ENCODE results near the gene TMEM8B. TPM values are rescaled to one million over a fixed set of nuclear protein-coding genes. Genes with fewer than 3 reads are reported as not detected.
A peak's percentile ranks its signal among the peaks of the same experiment; 100 is the strongest.

TMEM8B gene
- total and polyA plus RNA-seq, 4 donors: 6.8 to 31.2 (median 18.5) TPM

GRCh38 chr9:35792024-35792813 lies 36.8 kb upstream of the TMEM8B start:
- Histone ChIP-seq H3K27me3 (ENCODE audit: control insufficient read depth in 1 of 2, insufficient read depth in 2 of 2, low read length in 1 of 2) (no peaks in the 10 kb centered on the region), H3K36me3 (ENCODE audit: control insufficient read depth in 1 of 2, insufficient read depth in 2 of 2, low read length in 1 of 2) (no peaks in the 10 kb centered on the region), H3K4me3 (ENCODE audit: low read length in 2 of 2) (peak overlapping the region; percentile 11 to 32), H3K9me3 (ENCODE audit: control insufficient read depth, low read length) (no peaks in the 10 kb centered on the region), H3K4me1 (ENCODE audit: control insufficient read depth in 1 of 2, insufficient read depth in 2 of 2, low read length in 2 of 2) (no peaks in the 10 kb centered on the region), H3K27ac (ENCODE audit: low read depth in 1 of 2, low read length in 2 of 2) (no peak overlapping the region)
- 66 to 70% methylated on average over 34 of the region's 34 CpGs for WGBS, 2 donors
- intact Hi-C loops (cut with DNase I): loop anchor here (5.0 to 10.0 kb wide), 3 partner anchors 35 to 233 kb away; partner anchors contain the start of genes FAM221B (in 1 of the 2) and TMEM8B (in 1 of the 2)
- no peak for ATAC-seq (ENCODE audit: low FRiP score)
- peak in 1 of 2 donors; percentile 77 for DNase-seq

DNA sequence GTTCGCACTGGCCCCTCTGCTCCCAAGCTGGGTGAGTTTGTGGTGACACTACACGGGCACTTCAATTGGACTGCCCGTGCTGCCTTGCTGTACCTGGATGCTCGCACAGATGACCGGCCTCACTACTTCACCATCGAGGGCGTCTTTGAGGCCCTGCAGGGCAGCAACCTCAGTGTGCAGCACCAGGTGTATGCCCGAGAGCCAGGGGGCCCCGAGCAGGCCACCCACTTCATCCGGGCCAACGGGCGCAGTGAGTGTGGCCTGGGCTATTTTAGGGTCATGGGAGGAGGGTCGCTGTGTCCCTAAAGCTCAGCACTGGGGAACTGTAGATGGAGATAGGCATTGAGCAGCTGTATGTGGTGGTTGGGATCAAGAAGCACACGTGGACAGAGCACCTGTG lies 36.2 kb upstream of the TMEM8B start:
- H3K4me3 ChIP-seq (ENCODE audit: low read length in 2 of 2): no peak overlapping the region
- H3K4me1 ChIP-seq (ENCODE audit: control insufficient read depth in 1 of 2, insufficient read depth in 2 of 2, low read length in 2 of 2): no peaks in the 10 kb centered on the region
- DNase-seq (no peak), ATAC-seq (ENCODE audit: low FRiP score) (no peak)
- no peaks in the 10 kb centered on the region for H3K27me3 ChIP-seq (ENCODE audit: control insufficient read depth in 1 of 2, insufficient read depth in 2 of 2, low read length in 1 of 2)
- H3K9me3 ChIP-seq (ENCODE audit: control insufficient read depth, low read length): no peaks in the 10 kb centered on the region
- H3K27ac ChIP-seq (ENCODE audit: low read depth in 1 of 2, low read length in 2 of 2): no peak overlapping the region
- WGBS, 2 donors: 77 to 79% methylated on average over 14 of the region's 14 CpGs
- no peaks in the 10 kb centered on the region for H3K36me3 ChIP-seq (ENCODE audit: control insufficient read depth in 1 of 2, insufficient read depth in 2 of 2, low read length in 1 of 2)
- intact Hi-C loops (cut with DNase I): loop anchor here (5.0 to 10.0 kb wide), 3 partner anchors 34 to 232 kb away; partner anchors contain the start of genes FAM221B (in 1 of the 2) and TMEM8B (in 1 of the 2)

GRCh38 chr9:35793461-35793860 lies 35.6 kb upstream of the TMEM8B start:
- ATAC-seq (ENCODE audit: low FRiP score) (no peak), DNase-seq (no peak)
- Histone ChIP-seq H3K4me3 (ENCODE audit: low read length in 2 of 2) (no peak overlapping the region), H3K9me3 (ENCODE audit: control insufficient read depth, low read length) (no peaks in the 10 kb centered on the region), H3K27ac (ENCODE audit: low read depth in 1 of 2, low read length in 2 of 2) (no peak overlapping the region), H3K36me3 (ENCODE audit: control insufficient read depth in 1 of 2, insufficient read depth in 2 of 2, low read length in 1 of 2) (no peaks in the 10 kb centered on the region), H3K27me3 (ENCODE audit: control insufficient read depth in 1 of 2, insufficient read depth in 2 of 2, low read length in 1 of 2) (no peaks in the 10 kb centered on the region), H3K4me1 (ENCODE audit: control insufficient read depth in 1 of 2, insufficient read depth in 2 of 2, low read length in 2 of 2) (no peaks in the 10 kb centered on the region)
- WGBS, 2 donors: 14 to 29% methylated on average over 2 of the region's 2 CpGs
- intact Hi-C loops (cut with DNase I): loop anchor here (5.0 to 10.0 kb wide), 3 partner anchors 34 to 231 kb away; partner anchors contain the start of genes FAM221B (in 1 of the 2) and TMEM8B (in 1 of the 2)

DNA sequence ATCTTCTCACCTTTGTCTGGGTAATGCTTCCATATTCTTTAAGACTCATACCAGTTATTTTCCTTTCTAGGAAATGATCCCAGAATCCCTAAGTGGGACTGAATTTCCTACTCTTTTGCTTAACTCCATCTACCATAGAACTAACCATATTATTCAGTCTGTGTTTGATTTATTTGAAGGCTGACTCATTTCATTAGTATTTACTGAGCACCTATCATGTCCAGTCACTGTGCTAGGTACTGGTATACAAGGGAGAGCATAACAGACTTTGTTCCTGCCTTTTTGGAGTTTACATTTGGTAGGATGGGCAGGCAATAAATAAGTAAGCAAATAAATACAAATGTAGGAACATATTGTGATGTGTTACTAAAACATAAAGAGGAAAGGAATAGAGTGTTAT lies 33.3 kb upstream of the TMEM8B start:
- intact Hi-C loops (cut with DNase I): loop anchor here in 1 of 2 donors (10.0 kb wide), 1 partner anchor 229 kb away; no protein-coding TSS in a partner anchor
- no peaks in the 10 kb centered on the region for H3K9me3 ChIP-seq (ENCODE audit: control insufficient read depth, low read length)
- no peaks in the 10 kb centered on the region for H3K27me3 ChIP-seq (ENCODE audit: control insufficient read depth in 1 of 2, insufficient read depth in 2 of 2, low read length in 1 of 2)
- H3K27ac ChIP-seq (ENCODE audit: low read depth in 1 of 2, low read length in 2 of 2): no peak overlapping the region
- DNase-seq: no peak
- ATAC-seq (ENCODE audit: low FRiP score): no peak
- H3K4me1 ChIP-seq (ENCODE audit: control insufficient read depth in 1 of 2, insufficient read depth in 2 of 2, low read length in 2 of 2): no peaks in the 10 kb centered on the region
- peaks cover 0 to 6% of the 10 kb centered on the region in 2 donors for H3K36me3 ChIP-seq (ENCODE audit: control insufficient read depth in 1 of 2, insufficient read depth in 2 of 2, low read length in 1 of 2)
- no peak overlapping the region for H3K4me3 ChIP-seq (ENCODE audit: low read length in 2 of 2)

DNA sequence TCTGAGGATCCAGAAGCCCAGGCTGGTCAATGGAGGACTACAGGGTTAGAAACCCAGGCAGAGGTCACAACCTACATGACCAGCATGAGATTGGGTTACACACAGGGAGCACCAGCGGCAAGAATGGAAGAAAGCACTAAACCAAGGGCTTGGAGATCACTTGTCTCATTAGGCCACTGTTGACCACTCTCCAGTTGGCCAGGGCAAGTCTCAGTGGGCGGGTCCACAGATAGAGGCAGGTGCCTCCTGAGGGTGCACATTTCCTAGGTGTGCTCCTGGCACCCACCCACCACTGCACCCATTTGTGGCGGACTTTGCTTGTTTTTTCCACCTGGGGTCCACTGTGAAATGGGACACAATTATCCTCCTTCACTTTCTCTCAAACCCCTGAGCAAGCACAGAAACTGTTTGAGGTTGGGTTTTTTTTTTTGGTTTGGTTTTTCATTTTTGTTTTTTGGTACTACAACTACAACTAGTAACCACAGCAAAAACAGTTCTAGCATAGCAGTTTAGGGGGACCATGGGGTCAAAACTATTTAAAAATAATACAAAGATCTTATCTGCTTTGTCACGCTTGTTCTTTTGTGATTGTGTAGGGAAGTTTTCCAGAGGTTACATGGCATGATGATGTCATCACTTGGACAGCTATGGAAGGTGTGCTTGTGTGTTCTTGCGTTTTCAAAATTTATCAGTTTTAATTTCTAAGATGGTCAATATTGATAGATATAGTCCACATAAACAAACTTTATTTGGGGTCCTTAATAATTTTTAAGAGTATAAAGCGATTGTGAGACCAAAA lies 31.5 kb upstream of the TMEM8B start:
- no peaks in the 10 kb centered on the region for H3K9me3 ChIP-seq (ENCODE audit: control insufficient read depth, low read length)
- DNase-seq (no peak), ATAC-seq (ENCODE audit: low FRiP score) (no peak)
- no peaks in the 10 kb centered on the region for H3K27me3 ChIP-seq (ENCODE audit: control insufficient read depth in 1 of 2, insufficient read depth in 2 of 2, low read length in 1 of 2)
- no peak overlapping the region for H3K4me3 ChIP-seq (ENCODE audit: low read length in 2 of 2)
- no peak overlapping the region for H3K27ac ChIP-seq (ENCODE audit: low read depth in 1 of 2, low read length in 2 of 2)
- peaks cover 1 to 7% of the 10 kb centered on the region in 2 donors for H3K36me3 ChIP-seq (ENCODE audit: control insufficient read depth in 1 of 2, insufficient read depth in 2 of 2, low read length in 1 of 2)
- intact Hi-C loops (cut with DNase I): loop anchor here in 1 of 2 donors (10.0 kb wide), 1 partner anchor 227 kb away; no protein-coding TSS in a partner anchor
- 64 to 68% methylated on average over 6 of the region's 6 CpGs for WGBS, 2 donors
- no peaks in the 10 kb centered on the region for H3K4me1 ChIP-seq (ENCODE audit: control insufficient read depth in 1 of 2, insufficient read depth in 2 of 2, low read length in 2 of 2)

- no peak for DNase-seq
- Histone ChIP-seq H3K27ac (ENCODE audit: low read depth in 1 of 2, low read length in 2 of 2) (peak overlapping the region in 1 of 2 donors; percentile 30), H3K4me1 (ENCODE audit: control insufficient read depth in 1 of 2, insufficient read depth in 2 of 2, low read length in 2 of 2) (no peaks in the 10 kb centered on the region), H3K4me3 (ENCODE audit: low read length in 2 of 2) (no peak overlapping the region), H3K36me3 (ENCODE audit: control insufficient read depth in 1 of 2, insufficient read depth in 2 of 2, low read length in 1 of 2) (peaks cover 2 to 7% of the 10 kb centered on the region in 2 donors), H3K27me3 (ENCODE audit: control insufficient read depth in 1 of 2, insufficient read depth in 2 of 2, low read length in 1 of 2) (no peaks in the 10 kb centered on the region), H3K9me3 (ENCODE audit: control insufficient read depth, low read length) (no peaks in the 10 kb centered on the region)
- 86 to 90% methylated on average over 4 of the region's 4 CpGs for whole genome bisulfite sequencing, 2 donors
- ATAC-seq (ENCODE audit: low FRiP score): no peak
- intact Hi-C loops (cut with DNase I): loop anchor here in 1 of 2 donors (10.0 kb wide), 1 partner anchor 226 kb away; no protein-coding TSS in a partner anchor
Observed at GRCh38 chr9:35798658-35799374, 30.2 kb upstream of the TMEM8B start.

GRCh38 chr9:35800530-35800929 lies 28.5 kb upstream of the TMEM8B start:
- no peaks in the 10 kb centered on the region for H3K4me1 ChIP-seq (ENCODE audit: control insufficient read depth in 1 of 2, insufficient read depth in 2 of 2, low read length in 2 of 2)
- DNase-seq (no peak), ATAC-seq (ENCODE audit: low FRiP score) (no peak)
- no peak overlapping the region for H3K4me3 ChIP-seq (ENCODE audit: low read length in 2 of 2)
- intact Hi-C loops (cut with DNase I): no loop called here
- WGBS, 2 donors: 85 to 88% methylated on average over 7 of the region's 7 CpGs
- H3K27me3 ChIP-seq (ENCODE audit: control insufficient read depth in 1 of 2, insufficient read depth in 2 of 2, low read length in 1 of 2): no peaks in the 10 kb centered on the region
- H3K27ac ChIP-seq (ENCODE audit: low read depth in 1 of 2, low read length in 2 of 2): no peak overlapping the region
- peaks cover 2 to 7% of the 10 kb centered on the region in 2 donors for H3K36me3 ChIP-seq (ENCODE audit: control insufficient read depth in 1 of 2, insufficient read depth in 2 of 2, low read length in 1 of 2)
- H3K9me3 ChIP-seq (ENCODE audit: control insufficient read depth, low read length): no peaks in the 10 kb centered on the region

All from aorta (tissue), 5 donors.